ENCODE data around the gene IGLON5. TPM values are rescaled to one million over a fixed set of nuclear protein-coding genes. Genes with fewer than 3 reads are reported as not detected.

The IGLON5 gene
- polyA plus RNA-seq, 1 donor (not counting 4 experiments of a cell fraction or from before 2014, with no cell fraction given) = not detected

DNA sequence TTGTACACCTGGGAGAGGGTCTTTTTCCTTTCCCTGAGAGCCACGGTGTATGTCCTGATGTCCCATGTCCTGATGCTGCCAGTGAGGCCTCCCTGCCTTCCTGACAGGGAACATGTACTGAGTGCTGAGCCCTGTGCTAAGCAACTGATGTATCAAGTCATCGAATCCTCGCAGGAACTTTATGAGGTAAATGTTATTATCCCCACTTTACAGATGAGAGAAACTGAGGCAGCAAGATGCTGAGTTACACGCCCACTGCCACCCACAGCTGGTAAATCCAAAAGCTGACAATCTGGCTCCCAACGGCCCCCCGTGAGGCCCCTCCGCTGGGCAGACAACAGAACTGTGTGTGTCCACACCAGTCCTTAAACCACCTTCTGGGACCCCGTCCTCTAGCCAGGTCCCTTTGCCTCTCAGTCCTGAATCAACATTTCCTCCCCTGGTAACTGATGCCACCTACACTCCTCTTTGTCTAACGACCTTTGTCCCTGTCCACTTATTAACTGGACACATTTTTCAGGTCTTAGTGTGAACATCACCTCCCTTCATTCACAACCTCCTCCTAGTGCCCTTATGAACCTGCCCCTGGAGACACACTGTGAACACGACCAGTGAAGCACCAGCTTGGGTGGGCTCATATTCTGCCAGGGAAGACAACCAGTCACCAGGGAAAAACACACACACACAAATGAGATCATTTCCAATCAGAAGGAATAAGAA is 35.9 kb downstream of the IGLON5 start:
- H3K27ac ChIP-seq (ENCODE audit: control insufficient read depth, insufficient read depth, low read length) = no peak overlapping the region
- H3K9me3 ChIP-seq (ENCODE audit: control insufficient read depth, low read depth, low read length) = no peaks in the 10 kb centered on the region
- no peaks in the 10 kb centered on the region for H3K9me1 ChIP-seq (ENCODE audit: control insufficient read depth, extremely low read depth, insufficient read depth, low read length)
- DNase-seq (ENCODE audit: low read depth, low spot score) (no peak), FAIRE-seq (no peak)
- no peak overlapping the region for H3K4me3 ChIP-seq (ENCODE audit: control insufficient read depth in 2 of 3, extremely low read depth in 1 of 3, insufficient read depth in 2 of 3, low read depth in 1 of 3, low read length in 3 of 3)
- H3K79me2 ChIP-seq (ENCODE audit: control insufficient read depth, insufficient read depth, low read length) = no peaks in the 10 kb centered on the region
- no peaks in the 10 kb centered on the region for H3K4me1 ChIP-seq (ENCODE audit: control insufficient read depth, extremely low read depth, insufficient read depth, low read length)
- H2AFZ ChIP-seq (ENCODE audit: control insufficient read depth, low read length) = no peak overlapping the region
- H3K9ac ChIP-seq (ENCODE audit: control insufficient read depth, extremely low read depth, insufficient read depth, low read length) = no peak overlapping the region
- H4K20me1 ChIP-seq (ENCODE audit: control insufficient read depth, extremely low read depth, insufficient read depth, low read length) = no peaks in the 10 kb centered on the region
- H3K27me3 ChIP-seq (ENCODE audit: control insufficient read depth, extremely low read depth, insufficient read depth, low read length) = no peaks in the 10 kb centered on the region
- H3K36me3 ChIP-seq (ENCODE audit: control insufficient read depth in 2 of 2, extremely low read depth in 1 of 2, insufficient read depth in 2 of 2, low read length in 2 of 2) = peaks cover 4 to 20% of the 10 kb centered on the region in 2 experiments
- TF ChIP-seq CTCF (optimal IDR thresholded peaks at IDR 0.05 in 1 of 3, IDR thresholded peaks at IDR 0.05 in 1 of 3, conservative IDR thresholded peaks at IDR 0.05 in 1 of 3; ENCODE audit: extremely low read depth in 1 of 3, insufficient read depth in 2 of 3, low read length in 3 of 3) (no peak), EZH2 (IDR thresholded peaks at IDR 0.05; ENCODE audit: low read length) (no peak)
- H3K4me2 ChIP-seq (ENCODE audit: control insufficient read depth, extremely low read depth, insufficient read depth, low read depth, low read length) = no peak overlapping the region
- dilution Hi-C loops (cut with MboI; ENCODE audit: extremely low pct_ligation_motif_present, low sequenced_read_pairs) = no loop called here

- Histone ChIP-seq H2AFZ (ENCODE audit: control insufficient read depth, low read length) (no peak overlapping the region), H3K4me3 (ENCODE audit: control insufficient read depth in 2 of 3, extremely low read depth in 1 of 3, insufficient read depth in 2 of 3, low read depth in 1 of 3, low read length in 3 of 3) (no peak overlapping the region), H3K27me3 (ENCODE audit: control insufficient read depth, extremely low read depth, insufficient read depth, low read length) (no peaks in the 10 kb centered on the region), H3K9ac (ENCODE audit: control insufficient read depth, extremely low read depth, insufficient read depth, low read length) (no peak overlapping the region), H3K4me1 (ENCODE audit: control insufficient read depth, extremely low read depth, insufficient read depth, low read length) (no peaks in the 10 kb centered on the region), H3K9me3 (ENCODE audit: control insufficient read depth, low read depth, low read length) (no peaks in the 10 kb centered on the region), H3K9me1 (ENCODE audit: control insufficient read depth, extremely low read depth, insufficient read depth, low read length) (no peaks in the 10 kb centered on the region), H4K20me1 (ENCODE audit: control insufficient read depth, extremely low read depth, insufficient read depth, low read length) (no peaks in the 10 kb centered on the region), H3K79me2 (ENCODE audit: control insufficient read depth, insufficient read depth, low read length) (no peaks in the 10 kb centered on the region), H3K4me2 (ENCODE audit: control insufficient read depth, extremely low read depth, insufficient read depth, low read depth, low read length) (no peak overlapping the region), H3K27ac (ENCODE audit: control insufficient read depth, insufficient read depth, low read length) (no peak overlapping the region), H3K36me3 (ENCODE audit: control insufficient read depth in 2 of 2, extremely low read depth in 1 of 2, insufficient read depth in 2 of 2, low read length in 2 of 2) (peaks cover 0 to 13% of the 10 kb centered on the region in 2 experiments)
- DNase-seq (ENCODE audit: low read depth, low spot score) (no peak), FAIRE-seq (no peak)
- dilution Hi-C loops (cut with MboI; ENCODE audit: extremely low pct_ligation_motif_present, low sequenced_read_pairs) = no loop called here
- TF ChIP-seq EZH2 (IDR thresholded peaks at IDR 0.05; ENCODE audit: low read length) = no peak
- no peak for TF ChIP-seq CTCF (optimal IDR thresholded peaks at IDR 0.05 in 1 of 3, IDR thresholded peaks at IDR 0.05 in 1 of 3, conservative IDR thresholded peaks at IDR 0.05 in 1 of 3; ENCODE audit: extremely low read depth in 1 of 3, insufficient read depth in 2 of 3, low read length in 3 of 3)
Observed at GRCh38 chr19:51351266-51351990, 40.0 kb downstream of the IGLON5 start.
